Neural progenitor cell (in vitro differentiated cells): ENCODE data around the gene VPS37B. TPM values are rescaled to one million over a fixed set of nuclear protein-coding genes. Genes with fewer than 3 reads are reported as not detected.
"Not testable (repeated sequence)": the region's sequence is repeated elsewhere in the genome, so short reads cannot be mapped to it uniquely, and the experiment has no call there.

Experiments
- DNase-seq: peaks from one replicate; pipeline ENCODE4 v3.0.0-alpha.2; 2016; ENCODE audit warnings: low spot score
- H2AFZ ChIP-seq: fragments of 200-600 bp; sonication (generic); replicated peaks from 2 replicates; pipeline ENCODE4 v1.6.1; 2016; ENCODE audit warnings: antibody characterized with exemption
- H3F3A ChIP-seq: fragments of 200-600 bp; sonication (generic); 2 replicates; pipeline ENCODE4 v1.6.1; 2016; ENCODE audit warnings: antibody characterized with exemption, low read depth
- H3K27ac ChIP-seq: fragments of 200-600 bp; sonication (generic); 2 replicates; pipeline ENCODE4 v1.5.1; 2016; ENCODE audit warnings: mild to moderate bottlenecking
- H3K27me3 ChIP-seq: fragments of 200-600 bp; sonication (generic); 2 replicates; pipeline ENCODE4 v1.6.1; 2016; ENCODE audit warnings: mild to moderate bottlenecking, moderate library complexity
- H3K36me3 ChIP-seq: fragments of 200-600 bp; sonication (generic); 2 replicates; pipeline ENCODE4 v1.5.1; 2016
- H3K4me1 ChIP-seq: fragments of 200-600 bp; sonication (generic); 2 replicates; pipeline ENCODE4 v1.6.1; 2016; ENCODE audit warnings: mixed run types
- H3K4me2 ChIP-seq: fragments of 200-600 bp; sonication (generic); 2 replicates; pipeline ENCODE4 v1.6.1; 2016
- H3K4me3 ChIP-seq: fragments of 200-600 bp; sonication (generic); 2 replicates; pipeline ENCODE4 v1.5.1; 2016
- H3K79me2 ChIP-seq: fragments of 200-600 bp; sonication (generic); 2 replicates; pipeline ENCODE4 v1.6.1; 2016; ENCODE audit warnings: low read depth
- H3K9ac ChIP-seq: fragments of 200-600 bp; sonication (generic); 2 replicates; pipeline ENCODE4 v1.6.1; 2016
- H3K9me3 ChIP-seq: fragments of 200-600 bp; sonication (generic); 2 replicates; pipeline ENCODE4 v1.5.1; 2016; ENCODE audit warnings: low read depth
- H4K20me1 ChIP-seq: fragments of 200-600 bp; sonication (generic); 2 replicates; pipeline ENCODE4 v1.6.1; 2016; ENCODE audit warnings: low read depth
- H3K27ac Mint-ChIP-seq: 3 replicates; pipeline ENCODE4 v1.8.0; 2021; ENCODE audit warnings: mixed read lengths
- H3K27me3 Mint-ChIP-seq: 2 replicates; pipeline ENCODE4 v1.8.0; 2022; ENCODE audit warnings: low read depth, mild to moderate bottlenecking, inconsistent platforms, moderate library complexity, mixed read lengths; ENCODE audit not compliant: insufficient read depth
- H3K36me3 Mint-ChIP-seq: 3 replicates; pipeline ENCODE4 v1.8.0; 2021; ENCODE audit warnings: mixed read lengths
- H3K4me1 Mint-ChIP-seq: 3 replicates; pipeline ENCODE4 v1.8.0; 2021; ENCODE audit warnings: mixed read lengths
- H3K4me3 Mint-ChIP-seq: 3 replicates; pipeline ENCODE4 v1.8.0; 2021; ENCODE audit warnings: mild to moderate bottlenecking, moderate library complexity, mixed read lengths
- H3K9me3 Mint-ChIP-seq: 3 replicates; pipeline ENCODE4 v1.8.0; 2020; ENCODE audit warnings: mixed read lengths
- CTCF ChIP-seq: fragments of 200-600 bp; sonication (generic); IDR thresholded peaks from 2 replicates; pipeline ENCODE4 v1.5.1; 2017; ENCODE audit warnings: antibody characterized with exemption, mild to moderate bottlenecking
- EZH2 ChIP-seq: fragments of 200-600 bp; sonication (generic); IDR thresholded peaks from 2 replicates; pipeline ENCODE4 v1.6.1; 2017; ENCODE audit warnings: antibody characterized with exemption, mild to moderate bottlenecking, moderate library complexity
- EZH2phosphoT487 ChIP-seq: fragments of 200-600 bp; sonication (generic); IDR thresholded peaks from 2 replicates; pipeline ENCODE4 v1.6.1; 2017; ENCODE audit warnings: antibody characterized with exemption
- total RNA-seq: library from RNA; depleted of rRNA; stranded (reverse); fragments of >200 nt; gene quantifications from 2 replicates; pipeline ENCODE4 v1.2.3, GENCODE V29; 2015; ENCODE audit warnings: low replicate concordance

VPS37B gene
- total RNA-seq, 1 donor from 2014 or later: 19.4 TPM

- Histone ChIP-seq H3K9me3 (no peaks in the 10 kb centered on the region), H3K36me3 (no peaks in the 10 kb centered on the region), H3K4me1 (peaks cover 15% of the 10 kb centered on the region), H2AFZ (no peak overlapping the region), H3K79me2 (no peaks in the 10 kb centered on the region), H4K20me1 (no peaks in the 10 kb centered on the region), H3K27ac (no peak overlapping the region), H3K4me2 (no peak overlapping the region), H3K27me3 (peaks cover under 1% of the 10 kb centered on the region), H3K9ac (no peak overlapping the region), H3K4me3 (no peak overlapping the region), H3F3A (peaks cover 16% of the 10 kb centered on the region)
- TF ChIP-seq CTCF (no peak), EZH2phosphoT487 (no peak), EZH2 (no peak)
- Mint-ChIP-seq H3K4me3 (no peak overlapping the region), H3K27me3 (peaks cover 19% of the 10 kb centered on the region), H3K4me1 (peaks cover 20% of the 10 kb centered on the region), H3K36me3 (no peaks in the 10 kb centered on the region), H3K9me3 (no peaks in the 10 kb centered on the region), H3K27ac (no peak overlapping the region)
- DNase-seq: no peak
Observed at GRCh38 chr12:122908915-122909314, 13.0 kb upstream of the VPS37B start.

- not testable (repeated sequence) for H3K4me3 Mint-ChIP-seq, H3K79me2 ChIP-seq, DNase-seq, H3K27ac ChIP-seq, H3K36me3 ChIP-seq, H3K4me2 ChIP-seq, H3K9me3 Mint-ChIP-seq, H3K36me3 Mint-ChIP-seq, H4K20me1 ChIP-seq, H2AFZ ChIP-seq, H3K9me3 ChIP-seq, H3K4me1 ChIP-seq, H3K9ac ChIP-seq, H3K4me3 ChIP-seq
- peaks cover 10% of the 10 kb centered on the region for H3K4me1 Mint-ChIP-seq
- peak overlapping the region; percentile 46 for H3K27ac Mint-ChIP-seq
- peaks cover 15% of the 10 kb centered on the region for H3K27me3 Mint-ChIP-seq
- peaks cover 13% of the 10 kb centered on the region for H3F3A ChIP-seq
- peaks cover 15% of the 10 kb centered on the region for H3K27me3 ChIP-seq
Observed at GRCh38 chr12:122905258-122905657, 9.3 kb upstream of the VPS37B start.

- H3K27ac ChIP-seq: no peak overlapping the region
- no peak for DNase-seq
- peaks cover 13% of the 10 kb centered on the region for H3K27me3 Mint-ChIP-seq
Observed at GRCh38 chr12:122903693-122904034, 7.7 kb upstream of the VPS37B start.

More at GRCh38 chr12:122903693-122904034, 7.7 kb upstream of the VPS37B start:
- Histone ChIP-seq H3K27me3 (peaks cover 30% of the 10 kb centered on the region), H3K36me3 (no peaks in the 10 kb centered on the region), H3K9ac (no peak overlapping the region), H3K9me3 (no peaks in the 10 kb centered on the region), H2AFZ (no peak overlapping the region), H3F3A (no peaks in the 10 kb centered on the region), H4K20me1 (no peaks in the 10 kb centered on the region), H3K4me1 (no peaks in the 10 kb centered on the region), H3K79me2 (no peaks in the 10 kb centered on the region), H3K4me3 (no peak overlapping the region), H3K4me2 (no peak overlapping the region)
- no peak overlapping the region for H3K27ac Mint-ChIP-seq
- no peaks in the 10 kb centered on the region for H3K36me3 Mint-ChIP-seq
- H3K4me1 Mint-ChIP-seq: peaks cover 5% of the 10 kb centered on the region
- TF ChIP-seq EZH2 (no peak), CTCF (no peak), EZH2phosphoT487 (no peak)
- no peaks in the 10 kb centered on the region for H3K9me3 Mint-ChIP-seq
- H3K4me3 Mint-ChIP-seq: no peak overlapping the region
